Rectal smooth muscle tissue (tissue), 1 donor: Measurements from ENCODE around the gene LMTK3.

Experiments
- H3K27ac ChIP-seq: one replicate; pipeline ENCODE4 v1.7.0; 2013; ENCODE audit warnings: low read depth, low read length, inconsistent platforms
- H3K27me3 ChIP-seq: one replicate; pipeline ENCODE4 v1.7.0; 2013; ENCODE audit warnings: low read length; ENCODE audit not compliant: control insufficient read depth, insufficient read depth
- H3K36me3 ChIP-seq: one replicate; pipeline ENCODE4 v1.7.0; 2013; ENCODE audit warnings: low read length; ENCODE audit not compliant: control insufficient read depth, insufficient read depth
- H3K4me1 ChIP-seq: one replicate; pipeline ENCODE4 v1.7.0; 2013; ENCODE audit warnings: low read length; ENCODE audit not compliant: control insufficient read depth, insufficient read depth
- H3K4me3 ChIP-seq: one replicate; pipeline ENCODE4 v1.7.0; 2013; ENCODE audit warnings: low read length
- H3K9ac ChIP-seq: one replicate; pipeline ENCODE4 v1.7.0; 2013; ENCODE audit warnings: low read length

LMTK3 gene

DNA sequence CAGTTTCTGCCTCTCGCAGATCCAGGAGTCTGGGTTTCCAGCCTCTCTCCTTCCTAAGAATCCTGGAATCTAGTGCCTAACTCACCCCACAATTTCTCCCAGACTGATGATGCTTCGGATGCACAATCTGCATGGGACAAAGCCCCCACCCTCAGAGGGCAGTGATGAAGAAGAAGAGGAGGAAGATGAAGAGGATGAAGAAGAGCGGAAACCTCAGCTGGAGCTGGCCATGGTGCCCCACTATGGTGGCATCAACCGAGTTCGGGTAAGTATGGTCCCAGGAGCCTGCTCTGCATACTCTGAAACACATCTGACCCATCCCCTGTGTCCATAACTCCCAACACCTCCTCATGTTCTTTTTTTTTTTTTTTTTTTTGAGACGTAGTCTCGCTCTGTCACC, 65.1 kb downstream of the LMTK3 start:
- Histone ChIP-seq H3K4me3 (peak overlapping the region; percentile 68), H3K27ac (no peak overlapping the region), H3K9ac (peak overlapping the region; percentile 20), H3K36me3 (peaks cover 31% of the 10 kb centered on the region), H3K4me1 (peaks cover 8% of the 10 kb centered on the region), H3K27me3 (peaks cover 14% of the 10 kb centered on the region)

DNA sequence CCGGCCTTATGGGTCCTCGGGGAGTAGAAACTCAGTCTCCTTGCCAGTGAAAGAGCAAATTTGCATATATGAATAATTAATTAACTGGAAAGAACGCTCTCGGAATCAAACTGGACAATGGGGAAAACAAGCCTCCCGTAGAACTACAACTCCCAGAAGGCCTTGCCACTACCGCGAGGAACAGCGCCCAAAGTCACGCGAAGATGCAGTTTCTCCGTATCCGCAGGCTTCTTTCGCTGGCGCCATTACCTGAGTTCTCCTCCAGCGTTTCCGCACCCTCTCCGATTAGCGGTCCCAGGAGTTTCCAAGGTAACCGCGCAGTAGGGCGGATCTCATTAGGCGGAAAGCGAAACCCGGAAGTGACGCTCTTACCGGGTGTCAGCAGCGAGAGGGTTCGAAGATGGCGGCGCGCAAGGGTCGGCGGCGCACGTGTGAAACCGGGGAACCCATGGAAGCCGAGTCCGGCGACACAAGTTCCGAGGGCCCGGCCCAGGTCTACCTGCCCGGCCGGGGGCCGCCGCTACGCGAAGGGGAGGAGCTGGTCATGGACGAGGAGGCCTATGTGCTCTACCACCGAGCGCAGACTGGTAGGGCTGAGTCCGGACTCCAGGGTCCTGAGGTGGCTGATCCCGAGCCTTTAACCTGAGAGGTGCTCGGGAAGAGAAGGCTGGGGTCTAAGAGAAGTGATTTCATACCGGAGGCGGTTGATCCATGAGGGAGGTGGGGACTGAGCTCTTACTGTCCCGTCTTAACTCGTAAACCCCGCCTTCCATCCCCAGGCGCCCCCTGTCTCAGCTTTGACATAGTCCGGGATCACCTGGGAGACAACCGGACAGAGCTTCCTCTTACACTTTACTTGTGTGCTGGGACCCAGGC, 65.8 kb downstream of the LMTK3 start, which contains the start of gene GRWD1:
Gene GRWD1, plus strand, starts transcription at position 378 of the 876 bp plus-strand sequence. Its CDS starts 23 bp downstream, at position 401.
- peak within 1 kb of the TSS; percentile 20 for H3K9ac ChIP-seq
- H3K36me3 ChIP-seq, result peaks cover 24% of the 10 kb centered on the region
- peaks cover 15% of the 10 kb centered on the region for H3K27me3 ChIP-seq
- peaks cover 8% of the 10 kb centered on the region for H3K4me1 ChIP-seq
- peak within 1 kb of the TSS; percentile 68 for H3K4me3 ChIP-seq
- H3K27ac ChIP-seq, result peak within 1 kb of the TSS; percentile 87

DNA sequence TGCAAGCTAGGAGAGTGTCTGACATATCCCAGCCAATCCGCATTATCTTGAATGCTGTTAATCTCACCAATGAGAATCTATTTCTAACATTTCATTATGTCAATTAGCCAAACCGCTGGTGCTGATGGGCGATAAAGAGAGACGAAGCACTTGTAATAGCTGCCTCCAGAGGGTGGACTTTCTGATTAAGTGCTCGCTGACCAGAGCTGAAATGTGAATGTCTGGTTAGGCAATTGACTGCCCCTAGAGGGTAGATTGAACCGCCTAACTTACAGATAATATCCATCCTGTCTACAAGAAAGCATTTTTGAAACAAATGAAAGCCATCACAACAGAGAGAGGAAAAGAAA, 66.4 kb downstream of the LMTK3 start:
- H3K4me1 ChIP-seq, result peaks cover 8% of the 10 kb centered on the region
- H3K36me3 ChIP-seq, result peaks cover 18% of the 10 kb centered on the region
- peaks cover 15% of the 10 kb centered on the region for H3K27me3 ChIP-seq
- H3K9ac ChIP-seq, result no peak overlapping the region
- H3K27ac ChIP-seq, result peak overlapping the region; percentile 87
- peak overlapping the region; percentile 68 for H3K4me3 ChIP-seq

DNA sequence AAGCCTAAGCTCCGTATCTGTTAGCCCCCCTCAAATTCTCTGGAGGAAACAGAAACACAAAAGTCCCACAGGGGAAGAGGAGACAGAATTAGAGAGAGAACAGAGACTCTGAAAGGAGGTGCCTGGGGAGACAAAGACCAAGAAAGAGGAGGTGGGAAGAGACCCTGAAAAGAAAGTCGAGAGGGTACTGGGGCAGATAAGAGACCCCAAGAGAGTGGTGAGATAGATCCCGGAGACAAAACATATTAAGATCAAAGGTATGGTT, 66.8 kb downstream of the LMTK3 start:
- peak overlapping the region; percentile 68 for H3K4me3 ChIP-seq
- H3K36me3 ChIP-seq, result peaks cover 15% of the 10 kb centered on the region
- no peak overlapping the region for H3K9ac ChIP-seq
- peaks cover 8% of the 10 kb centered on the region for H3K4me1 ChIP-seq
- no peak overlapping the region for H3K27ac ChIP-seq
- peaks cover 15% of the 10 kb centered on the region for H3K27me3 ChIP-seq

DNA sequence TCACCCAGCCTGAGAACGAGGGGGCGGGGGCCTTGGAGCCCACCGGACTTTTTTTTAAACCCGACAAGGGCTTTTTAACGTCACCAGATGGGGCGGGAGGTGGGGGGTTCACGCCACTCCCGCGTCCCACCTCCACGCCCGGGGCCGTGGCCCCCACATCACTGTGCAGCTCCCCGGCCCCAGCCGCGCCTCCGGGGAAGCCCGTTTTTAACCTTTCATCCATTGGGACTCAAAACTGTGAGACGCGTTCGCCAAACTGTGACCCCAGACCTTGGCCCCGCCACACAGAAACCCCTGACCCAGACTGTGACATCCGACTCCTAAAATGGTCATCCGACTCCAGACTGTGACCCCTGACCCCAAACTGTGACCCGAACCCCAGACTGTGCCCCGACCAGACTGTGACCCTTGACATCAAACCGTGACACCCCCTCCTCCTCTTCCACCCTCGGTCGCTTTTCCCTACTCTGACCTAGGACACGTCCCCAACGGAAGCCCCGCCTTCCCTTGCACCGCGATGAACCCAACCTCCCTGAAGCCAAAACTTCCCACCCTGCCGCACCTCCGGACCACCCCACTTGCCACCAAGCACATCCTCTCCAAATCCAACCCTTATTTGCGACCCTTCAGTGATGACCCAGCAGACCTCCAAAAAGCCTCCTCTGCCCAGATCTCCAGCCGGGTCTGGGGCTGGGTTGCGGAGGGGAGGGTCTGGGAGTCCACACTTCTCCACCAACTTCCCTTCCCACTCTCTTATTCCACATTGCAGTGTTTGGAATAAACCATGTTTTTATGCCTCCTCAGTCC, 67.3 kb downstream of the LMTK3 start:
- H3K27ac ChIP-seq, result no peak overlapping the region
- H3K27me3 ChIP-seq, result peaks cover 15% of the 10 kb centered on the region
- peaks cover 12% of the 10 kb centered on the region for H3K36me3 ChIP-seq
- H3K9ac ChIP-seq, result no peak overlapping the region
- H3K4me1 ChIP-seq, result peaks cover 8% of the 10 kb centered on the region
- peak overlapping the region; percentile 44 for H3K4me3 ChIP-seq

DNA sequence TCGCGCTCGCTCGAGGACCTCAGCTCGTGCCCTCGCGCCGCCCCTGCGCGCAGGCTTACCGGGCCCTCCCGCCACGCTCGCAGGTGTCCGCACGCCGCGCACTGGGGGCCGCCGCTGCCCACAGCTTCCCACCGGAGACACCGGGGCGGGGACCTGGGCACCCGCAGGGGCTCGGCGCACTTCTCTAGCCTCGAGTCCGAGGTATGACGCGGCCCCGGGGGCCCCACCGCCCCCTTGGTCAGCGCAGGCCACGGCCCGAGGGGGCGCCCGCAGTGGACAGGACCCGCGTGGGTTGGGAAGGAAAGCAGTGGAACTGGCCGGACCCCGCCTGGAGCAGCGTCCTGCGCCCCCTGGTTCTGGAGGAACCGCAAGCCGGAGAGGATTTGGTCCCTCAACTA, 67.9 kb downstream of the LMTK3 start:
- H3K27ac ChIP-seq, result no peak overlapping the region
- peaks cover 7% of the 10 kb centered on the region for H3K36me3 ChIP-seq
- H3K4me3 ChIP-seq, result peak overlapping the region; percentile 44
- peaks cover 8% of the 10 kb centered on the region for H3K4me1 ChIP-seq
- H3K27me3 ChIP-seq, result peaks cover 15% of the 10 kb centered on the region
- H3K9ac ChIP-seq, result no peak overlapping the region

DNA sequence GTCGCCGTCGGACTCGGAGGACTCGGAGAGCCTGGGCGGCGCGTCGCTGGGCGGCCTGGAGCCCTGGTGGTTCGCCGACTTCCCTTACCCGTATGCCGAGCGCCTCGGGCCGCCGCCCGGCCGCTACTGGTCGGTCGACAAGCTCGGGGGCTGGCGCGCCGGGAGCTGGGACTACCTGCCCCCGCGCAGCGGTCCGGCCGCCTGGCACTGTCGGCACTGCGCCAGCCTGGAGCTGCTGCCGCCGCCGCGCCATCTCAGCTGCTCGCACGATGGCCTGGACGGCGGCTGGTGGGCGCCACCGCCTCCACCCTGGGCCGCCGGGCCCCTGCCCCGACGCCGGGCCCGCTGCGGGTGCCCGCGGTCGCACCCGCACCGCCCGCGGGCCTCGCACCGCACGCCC, 68.4 kb downstream of the LMTK3 start:
- Histone ChIP-seq H3K27me3 (peaks cover 15% of the 10 kb centered on the region), H3K36me3 (peaks cover 3% of the 10 kb centered on the region), H3K9ac (no peak overlapping the region), H3K27ac (no peak overlapping the region), H3K4me1 (peaks cover 8% of the 10 kb centered on the region), H3K4me3 (no peak overlapping the region)

DNA sequence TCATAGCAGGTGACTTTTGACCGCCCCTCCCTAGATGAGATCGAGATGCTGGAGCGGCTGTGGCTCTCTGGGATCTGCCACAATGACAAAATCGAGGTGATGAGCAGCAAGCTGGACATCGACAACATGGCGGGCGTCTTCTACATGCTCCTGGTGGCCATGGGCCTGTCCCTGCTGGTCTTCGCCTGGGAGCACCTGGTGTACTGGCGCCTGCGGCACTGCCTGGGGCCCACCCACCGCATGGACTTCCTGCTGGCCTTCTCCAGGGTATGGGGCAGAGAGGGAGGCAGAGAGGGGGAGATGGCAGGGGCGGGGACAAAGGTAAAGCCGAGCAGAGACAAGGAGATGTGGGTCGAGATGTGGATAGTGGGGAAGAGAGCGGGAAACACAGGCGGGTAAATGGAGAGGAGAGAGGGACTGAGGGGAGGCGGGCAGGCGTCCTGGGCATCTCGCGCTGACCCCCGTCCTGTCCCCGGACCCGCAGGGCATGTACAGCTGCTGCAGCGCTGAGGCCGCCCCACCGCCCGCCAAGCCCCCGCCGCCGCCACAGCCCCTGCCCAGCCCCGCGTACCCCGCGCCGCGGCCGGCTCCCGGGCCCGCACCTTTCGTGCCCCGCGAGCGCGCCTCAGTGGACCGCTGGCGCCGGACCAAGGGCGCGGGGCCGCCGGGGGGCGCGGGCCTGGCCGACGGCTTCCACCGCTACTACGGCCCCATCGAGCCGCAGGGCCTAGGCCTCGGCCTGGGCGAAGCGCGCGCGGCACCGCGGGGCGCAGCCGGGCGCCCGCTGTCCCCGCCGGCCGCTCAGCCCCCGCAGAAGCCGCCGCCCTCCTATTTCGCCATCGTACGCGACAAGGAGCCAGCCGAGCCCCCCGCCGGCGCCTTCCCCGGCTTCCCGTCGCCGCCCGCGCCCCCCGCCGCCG, 69.3 kb downstream of the LMTK3 start:
- Histone ChIP-seq H3K4me1 (peaks cover 8% of the 10 kb centered on the region), H3K36me3 (no peaks in the 10 kb centered on the region), H3K4me3 (no peak overlapping the region), H3K27me3 (peaks cover 15% of the 10 kb centered on the region), H3K9ac (no peak overlapping the region), H3K27ac (no peak overlapping the region)

DNA sequence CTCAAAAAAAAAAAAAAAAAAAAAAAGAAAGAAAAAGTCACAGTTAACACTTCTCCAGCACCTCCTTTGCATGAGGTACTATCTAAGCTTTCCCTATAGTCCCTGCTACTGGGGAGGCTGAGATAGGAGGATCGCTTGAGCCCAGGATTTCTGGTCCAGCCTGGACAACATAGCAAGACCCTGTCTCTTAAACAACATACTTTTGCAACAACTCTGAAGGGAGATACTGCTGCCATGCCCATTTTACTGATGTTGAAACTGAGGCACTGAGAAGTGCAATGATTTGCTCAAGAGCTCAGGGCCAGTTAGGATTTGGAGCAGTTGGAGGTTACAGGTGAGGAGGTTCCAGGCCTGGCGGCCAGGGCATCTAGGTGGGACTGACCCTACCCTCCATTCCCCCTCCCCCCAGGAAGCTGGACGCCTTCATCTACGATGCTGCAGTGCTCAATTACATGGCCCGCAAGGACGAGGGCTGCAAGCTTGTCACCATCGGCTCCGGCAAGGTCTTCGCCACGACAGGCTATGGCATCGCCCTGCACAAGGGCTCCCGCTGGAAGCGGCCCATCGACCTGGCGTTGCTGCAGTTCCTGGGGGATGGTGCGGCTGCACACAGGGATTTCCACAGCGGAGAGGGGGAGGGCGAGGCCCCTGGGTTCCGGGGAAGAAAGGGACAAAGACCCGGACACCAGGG, 70.1 kb downstream of the LMTK3 start:
- Histone ChIP-seq H3K9ac (no peak overlapping the region), H3K36me3 (no peaks in the 10 kb centered on the region), H3K27me3 (peaks cover 18% of the 10 kb centered on the region), H3K4me3 (no peak overlapping the region), H3K27ac (no peak overlapping the region), H3K4me1 (peaks cover 8% of the 10 kb centered on the region)

DNA sequence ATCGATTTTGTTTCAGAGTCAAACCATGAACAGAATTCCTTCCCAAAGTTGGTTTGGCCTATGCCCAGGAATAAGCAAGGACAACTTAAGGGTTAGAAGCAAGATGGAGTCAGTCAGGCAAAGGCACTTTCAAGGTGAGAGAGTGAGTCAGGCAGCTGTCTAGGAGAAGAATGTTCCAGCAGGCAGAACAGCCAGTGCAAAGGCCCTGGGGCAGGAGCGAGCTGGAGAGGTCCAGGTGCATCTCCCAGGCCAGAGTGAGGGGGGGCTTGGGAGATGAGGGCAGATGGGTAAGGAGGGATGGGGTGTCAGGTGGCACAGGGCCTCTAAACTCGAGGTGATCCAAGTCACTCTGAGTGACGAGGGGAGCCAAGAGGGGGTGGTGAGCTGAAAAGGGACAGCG, 75.0 kb downstream of the LMTK3 start:
- Histone ChIP-seq H3K27ac (no peak overlapping the region), H3K4me1 (no peaks in the 10 kb centered on the region), H3K27me3 (peaks cover 6% of the 10 kb centered on the region), H3K36me3 (no peaks in the 10 kb centered on the region), H3K4me3 (no peak overlapping the region), H3K9ac (no peak overlapping the region)
